Uterus (tissue), 4 donors: ENCODE measurements around the gene CNN2. TPM values are rescaled to one million over a fixed set of nuclear protein-coding genes. Genes with fewer than 3 reads are reported as not detected.

Source experiments
- DNase-seq, 2 donors: peaks; one replicate each; pipeline ENCODE4 v3.0.0-alpha.2; 2019 to 2020
- H3K27ac ChIP-seq, 2 donors: fragments of 200-600 bp; sonication (generic); 1 replicate in 1 of 2; 2 replicates in 1 of 2; pipeline ENCODE4 v1.5.1; 2016 to 2018
- H3K27me3 ChIP-seq, 2 donors: fragments of 200-600 bp; sonication (generic); one replicate each; pipeline ENCODE4 v1.5.1; 2018 to 2019; ENCODE audit warnings: control low read depth in 1 of 2
- H3K36me3 ChIP-seq, 2 donors: fragments of 200-600 bp; sonication (generic); one replicate each; pipeline ENCODE4 v1.5.1; 2019; ENCODE audit warnings: control low read depth in 1 of 2
- H3K4me1 ChIP-seq, 2 donors: fragments of 200-600 bp; sonication (generic); one replicate each; pipeline ENCODE4 v1.5.1; 2018 to 2019; ENCODE audit warnings: control low read depth in 1 of 2
- H3K4me3 ChIP-seq, 2 donors: fragments of 200-600 bp; sonication (generic); 1 replicate in 1 of 2; 2 replicates in 1 of 2; pipeline ENCODE4 v1.5.1; 2018 to 2019; ENCODE audit warnings: mild to moderate bottlenecking in 1 of 2
- H3K9me3 ChIP-seq, 2 donors: fragments of 200-600 bp; sonication (generic); one replicate each; pipeline ENCODE4 v1.5.1; 2019; ENCODE audit warnings: control low read depth in 1 of 2
- POLR2A ChIP-seq, 2 donors: fragments of 450-650 bp; IDR thresholded peaks; one replicate each; pipeline ENCODE4 v1.6.1; 2016; ENCODE audit warnings: antibody characterized with exemption in 2 of 2, mild to moderate bottlenecking in 1 of 2, moderate library complexity in 1 of 2
- intact Hi-C: fragments of 100-400 bp; cut with DNase I; formaldehyde crosslinking; loops from one replicate; pipeline ENCODE4 v1.15.1; 2023; ENCODE audit warnings: low total_unique reads
- total RNA-seq, 4 donors: library from RNA; depleted of rRNA in 3 of 4; stranded (reverse); fragments of >200 nt in 3 of 4; gene quantifications; one replicate each; pipeline versions ENCODE4 v1.1.0 to v1.2.4, GENCODE V29; 2014 to 2023
- TF ChIP-seq, protein P1 (sequence below), 4 experiments: fragments of 200-600 bp in 2 of 4; fragments of 450-650 bp in 2 of 4; sonication (generic) in 2 of 4; IDR thresholded peaks; one replicate each; pipeline ENCODE4 v1.5.1; 2016 to 2019; ENCODE audit warnings: antibody characterized with exemption in 4 of 4, mild to moderate bottlenecking in 2 of 4, moderate library complexity in 1 of 4
- donor health status: DM: yes; HTN: yes; CAD: no.

The CNN2 gene
- total RNA-seq, 4 donors from 2014 or later: 14.3 to 186 (median 88.5) TPM

DNA sequence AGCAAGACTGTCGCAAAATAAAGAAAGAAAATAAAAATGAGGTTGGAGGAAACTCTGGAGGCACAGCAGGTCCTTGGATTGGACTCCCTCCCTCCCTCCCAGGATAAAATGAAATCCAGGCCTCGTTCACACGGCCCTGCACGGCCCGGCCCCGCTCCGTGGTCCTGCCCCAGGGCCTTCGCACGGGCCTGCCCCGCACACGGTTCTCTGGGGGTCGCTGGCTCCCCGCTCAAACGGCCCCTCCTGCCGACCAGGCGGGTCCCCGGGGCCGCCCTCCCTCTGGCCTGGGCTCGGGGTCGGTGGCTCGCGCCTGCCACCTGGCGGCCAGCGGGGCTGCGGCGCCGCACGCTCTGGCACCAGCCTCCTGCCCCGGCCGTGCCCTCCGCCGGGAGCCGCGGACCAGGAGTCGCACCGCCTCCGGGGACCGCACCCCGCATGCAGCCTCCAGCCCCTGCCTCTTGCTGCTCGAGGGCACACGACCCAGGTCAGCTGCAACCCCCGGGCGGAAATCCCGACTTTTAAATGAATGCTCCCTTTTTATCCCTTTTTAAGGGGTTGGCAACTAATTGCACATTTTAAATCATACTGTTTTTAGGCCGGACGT, 43.7 kb upstream of the CNN2 start:
- TF ChIP-seq, protein P1, sequence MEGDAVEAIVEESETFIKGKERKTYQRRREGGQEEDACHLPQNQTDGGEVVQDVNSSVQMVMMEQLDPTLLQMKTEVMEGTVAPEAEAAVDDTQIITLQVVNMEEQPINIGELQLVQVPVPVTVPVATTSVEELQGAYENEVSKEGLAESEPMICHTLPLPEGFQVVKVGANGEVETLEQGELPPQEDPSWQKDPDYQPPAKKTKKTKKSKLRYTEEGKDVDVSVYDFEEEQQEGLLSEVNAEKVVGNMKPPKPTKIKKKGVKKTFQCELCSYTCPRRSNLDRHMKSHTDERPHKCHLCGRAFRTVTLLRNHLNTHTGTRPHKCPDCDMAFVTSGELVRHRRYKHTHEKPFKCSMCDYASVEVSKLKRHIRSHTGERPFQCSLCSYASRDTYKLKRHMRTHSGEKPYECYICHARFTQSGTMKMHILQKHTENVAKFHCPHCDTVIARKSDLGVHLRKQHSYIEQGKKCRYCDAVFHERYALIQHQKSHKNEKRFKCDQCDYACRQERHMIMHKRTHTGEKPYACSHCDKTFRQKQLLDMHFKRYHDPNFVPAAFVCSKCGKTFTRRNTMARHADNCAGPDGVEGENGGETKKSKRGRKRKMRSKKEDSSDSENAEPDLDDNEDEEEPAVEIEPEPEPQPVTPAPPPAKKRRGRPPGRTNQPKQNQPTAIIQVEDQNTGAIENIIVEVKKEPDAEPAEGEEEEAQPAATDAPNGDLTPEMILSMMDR (IDR thresholded peaks at IDR 0.05): peak; percentile 72 to 100 (median 99)
- TF ChIP-seq POLR2A (IDR thresholded peaks at IDR 0.05): peak in 1 of 2 donors; percentile 53
- Histone ChIP-seq H3K36me3 (no peaks in the 10 kb centered on the region), H3K27me3 (no peaks in the 10 kb centered on the region), H3K4me3 (peak overlapping the region in 1 of 2 donors; percentile 28), H3K27ac (peak overlapping the region; percentile 56 to 81), H3K4me1 (peaks cover 6 to 12% of the 10 kb centered on the region in 2 donors), H3K9me3 (no peaks in the 10 kb centered on the region)
- intact Hi-C loops: loop anchor here (2.0 to 10.0 kb wide), 2 partner anchors 60 to 118 kb away; no protein-coding TSS in a partner anchor
- DNase-seq: peak; percentile 46 to 78

DNA sequence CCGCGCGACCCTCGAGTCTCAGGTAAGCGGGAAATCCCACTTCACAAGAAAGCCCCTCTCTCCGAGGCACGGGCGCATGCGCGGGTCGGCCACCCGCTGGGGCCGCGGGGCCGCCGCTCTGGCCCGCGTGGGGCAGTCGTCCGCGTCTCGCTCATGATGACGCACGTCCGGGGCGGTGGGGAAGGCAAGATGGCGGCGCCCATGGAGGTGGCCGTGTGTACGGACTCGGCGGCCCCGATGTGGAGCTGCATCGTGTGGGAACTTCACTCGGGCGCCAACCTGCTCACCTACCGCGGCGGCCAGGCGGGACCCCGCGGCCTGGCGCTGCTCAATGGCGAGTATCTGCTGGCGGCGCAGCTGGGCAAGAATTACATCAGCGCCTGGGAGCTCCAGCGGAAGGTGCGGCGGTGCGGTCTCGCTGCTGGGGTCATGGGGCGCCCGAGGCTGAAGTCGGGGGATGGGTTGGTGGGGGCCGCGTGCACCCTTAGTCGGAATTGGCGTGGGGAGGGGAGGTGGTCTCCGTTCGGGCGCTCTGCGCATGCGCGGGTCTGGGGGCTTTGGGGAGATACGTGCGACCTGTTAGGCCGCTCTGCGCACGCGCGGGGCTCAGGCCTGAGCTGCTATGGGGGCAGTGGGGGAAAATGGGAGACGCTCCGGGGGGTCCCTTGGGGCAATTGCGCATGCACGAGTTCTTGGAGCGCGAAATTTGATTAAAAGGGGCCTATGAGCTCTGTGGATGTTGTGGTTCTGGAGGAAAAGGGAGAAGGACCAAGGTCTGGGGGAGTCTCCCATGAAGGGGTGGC, 42.0 kb upstream of the CNN2 start, which contains the start of gene WDR18:
Gene WDR18, plus strand, starts transcription at position 181 of the 803 bp plus-strand sequence. Its CDS starts 9 bp downstream, at position 190.
- H3K4me1 ChIP-seq: peaks cover 6 to 12% of the 10 kb centered on the region in 2 donors
- peak within 1 kb of the TSS; percentile 81 to 91 for H3K27ac ChIP-seq
- no peaks in the 10 kb centered on the region for H3K36me3 ChIP-seq
- peak within 1 kb of the TSS; percentile 84 to 100 for H3K4me3 ChIP-seq
- no peaks in the 10 kb centered on the region for H3K9me3 ChIP-seq
- H3K27me3 ChIP-seq: no peaks in the 10 kb centered on the region
- TF ChIP-seq, protein P1 (IDR thresholded peaks at IDR 0.05): peak in 3 of 4 experiments; percentile 7 to 66 (median 63)
- peak; percentile 43 to 75 for TF ChIP-seq POLR2A (IDR thresholded peaks at IDR 0.05)
- DNase-seq: peak; percentile 93
- intact Hi-C loops: loop anchor here (10.0 kb wide), 1 partner anchor 120 kb away; no protein-coding TSS in a partner anchor

DNA sequence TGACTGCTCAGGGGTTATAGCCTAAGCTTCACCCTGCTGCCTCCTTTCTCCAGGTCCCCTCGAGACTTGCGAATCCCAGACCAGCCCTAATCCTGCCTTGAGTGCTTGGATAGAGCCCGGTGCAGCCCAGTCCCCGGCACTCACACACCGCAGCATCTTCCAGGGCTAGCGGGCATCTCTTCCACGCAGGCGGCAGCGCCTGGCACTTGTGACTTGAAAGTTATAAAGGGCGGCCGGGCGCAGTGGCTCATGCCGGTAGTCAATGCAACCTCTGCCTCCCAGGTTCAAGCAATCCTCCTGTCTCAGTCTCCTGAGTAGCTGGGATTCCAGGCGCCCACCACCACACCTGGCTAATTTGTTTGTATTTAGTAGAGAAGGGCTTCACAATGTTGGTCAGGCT, 40.3 kb upstream of the CNN2 start:
- TF ChIP-seq, protein P1 (IDR thresholded peaks at IDR 0.05): no peak
- TF ChIP-seq POLR2A (IDR thresholded peaks at IDR 0.05): no peak
- no peak overlapping the region for H3K27ac ChIP-seq
- no peak overlapping the region for H3K4me3 ChIP-seq
- H3K36me3 ChIP-seq: no peaks in the 10 kb centered on the region
- intact Hi-C loops: loop anchor here (10.0 kb wide), 1 partner anchor 121 kb away; no protein-coding TSS in a partner anchor
- no peaks in the 10 kb centered on the region for H3K9me3 ChIP-seq
- H3K27me3 ChIP-seq: no peaks in the 10 kb centered on the region
- H3K4me1 ChIP-seq: peaks cover 6 to 12% of the 10 kb centered on the region in 2 donors
- DNase-seq: no peak

DNA sequence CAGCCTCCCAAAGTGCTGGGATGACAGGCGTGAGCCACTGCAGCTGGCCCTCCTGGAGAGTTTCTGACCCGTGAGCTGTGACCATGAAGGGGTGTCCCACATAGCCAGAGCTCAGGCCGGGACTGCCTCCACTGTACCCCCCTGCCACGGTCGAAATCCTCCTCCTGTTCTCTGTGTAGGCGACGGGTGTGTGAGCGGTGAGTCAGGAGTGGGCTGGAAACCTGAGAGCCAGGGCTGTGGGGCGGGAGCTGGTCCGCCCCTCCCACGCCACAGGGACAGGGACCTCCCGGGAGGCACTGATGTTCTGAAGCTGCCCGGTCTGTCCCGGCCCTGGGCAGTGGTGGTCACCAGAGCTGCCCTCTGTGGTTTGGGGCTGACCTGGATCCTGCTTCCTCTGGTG, 38.3 kb upstream of the CNN2 start:
- DNase-seq: no peak
- no peak overlapping the region for H3K27ac ChIP-seq
- no peak overlapping the region for H3K4me3 ChIP-seq
- no peaks in the 10 kb centered on the region for H3K36me3 ChIP-seq
- no peaks in the 10 kb centered on the region for H3K9me3 ChIP-seq
- TF ChIP-seq POLR2A (IDR thresholded peaks at IDR 0.05): no peak
- TF ChIP-seq, protein P1 (IDR thresholded peaks at IDR 0.05): no peak
- peaks cover 5 to 6% of the 10 kb centered on the region in 2 donors for H3K4me1 ChIP-seq
- H3K27me3 ChIP-seq: no peaks in the 10 kb centered on the region
- intact Hi-C loops: loop anchor here (10.0 kb wide), 1 partner anchor 123 kb away; no protein-coding TSS in a partner anchor
